Lung (tissue), 12 donors: ENCODE measurements around the gene GPR142. TPM values are rescaled to one million over a fixed set of nuclear protein-coding genes. Genes with fewer than 3 reads are reported as not detected.
A peak's percentile ranks its signal among the peaks of the same experiment; 100 is the strongest.

ENCODE experiments used
- ATAC-seq: fragments of 200-7000 bp; cut with Tn5 transposase; one replicate; pipeline ENCODE4 v1.9.1; 2020; ENCODE audit warnings: moderate number of reproducible peaks; ENCODE audit not compliant: insufficient read depth, low FRiP score
- DNase-seq, 3 donors: peaks; one replicate each; pipeline ENCODE4 v3.0.0-alpha.2; 2013 to 2017
- H3K27ac ChIP-seq, 2 donors: one replicate each; pipeline ENCODE4 v1.5.1; 2013; ENCODE audit warnings: mild to moderate bottlenecking in 2 of 2, moderate library complexity in 2 of 2, control low read depth in 1 of 2, inconsistent platforms in 1 of 2, low read depth in 1 of 2, low read length in 1 of 2
- H3K27me3 ChIP-seq, 3 donors: one replicate each; pipeline ENCODE4 v1.5.1; 2013; ENCODE audit warnings: low read length in 2 of 3; ENCODE audit not compliant: control insufficient read depth in 3 of 3, insufficient read depth in 3 of 3
- H3K36me3 ChIP-seq, 4 donors: one replicate each; pipeline ENCODE4 v1.5.1; 2013; ENCODE audit warnings: low read length in 4 of 4, mild to moderate bottlenecking in 1 of 4, moderate library complexity in 1 of 4; ENCODE audit not compliant: control insufficient read depth in 4 of 4, insufficient read depth in 4 of 4
- H3K4me1 ChIP-seq, 5 donors: one replicate each; pipeline ENCODE4 v1.5.1; 2013; ENCODE audit warnings: low read length in 5 of 5, mild to moderate bottlenecking in 2 of 5, moderate library complexity in 1 of 5; ENCODE audit not compliant: control insufficient read depth in 5 of 5, insufficient read depth in 5 of 5
- H3K4me3 ChIP-seq: one replicate; pipeline ENCODE4 v1.5.1; 2013; ENCODE audit warnings: mild to moderate bottlenecking, control low read depth, moderate library complexity
- H3K9ac ChIP-seq, 2 donors: one replicate each; pipeline ENCODE4 v1.5.1; 2013; ENCODE audit warnings: low read length in 2 of 2, control low read depth in 1 of 2; ENCODE audit not compliant: insufficient read depth in 1 of 2
- H3K9me3 ChIP-seq, 4 donors: one replicate each; pipeline ENCODE4 v1.5.1; 2013; ENCODE audit warnings: low read length in 3 of 4, mild to moderate bottlenecking in 1 of 4, moderate library complexity in 1 of 4; ENCODE audit not compliant: control insufficient read depth in 4 of 4, insufficient read depth in 3 of 4
- CTCF ChIP-seq: IDR thresholded peaks from 2 replicates; pipeline ENCODE4 v1.5.1; 2012; ENCODE audit warnings: mild to moderate bottlenecking; ENCODE audit errors: control extremely low read depth, extremely low read depth
- WGBS, 2 donors: extraction: QIAGEN DNeasy Blood & Tissue Kit; methylation state at CpG; one replicate each; pipeline ENCODE4 v1.1.7; 2013; 5-methylcytosine and 5-hydroxymethylcytosine counted together
- polyA plus RNA-seq, 2 donors: library from polyadenylated mRNA; stranded (reverse); fragments of 200-250 nt; gene quantifications; one replicate each; pipeline ENCODE4 v1.2.1, GENCODE V29; 2013
- total RNA-seq, 2 donors: library from RNA; depleted of rRNA in 1 of 2; stranded (reverse); fragments of >200 nt in 1 of 2; gene quantifications; one replicate each; pipeline ENCODE4 v1.2.1, GENCODE V29; 2014 to 2021
- donor health status: control.
- donor health status: control.
- donor health status: Bipolar disorder and iron deficiency.
- donor health status: healthy.
- donor health status: DM: yes; HTN: yes; CAD: no.

Gene GPR142
- total and polyA plus RNA-seq, 4 donors = 0.03 TPM; not detected in 3

GRCh38 chr17:74339537-74340195 is 27.6 kb upstream of the GPR142 start:
- WGBS, 2 donors = 80 to 90% methylated on average over 19 of the region's 19 CpGs
- no peak for DNase-seq
- TF ChIP-seq CTCF = no peak
- Histone ChIP-seq H3K27ac (no peak overlapping the region), H3K9ac (no peak overlapping the region), H3K27me3 (no peaks in the 10 kb centered on the region), H3K4me1 (peaks cover 0 to 7% (median 0%) of the 10 kb centered on the region in 5 donors), H3K36me3 (no peaks in the 10 kb centered on the region), H3K9me3 (no peaks in the 10 kb centered on the region), H3K4me3 (no peak overlapping the region)
- ATAC-seq = no peak

GRCh38 chr17:74340470-74341023 is 26.8 kb upstream of the GPR142 start:
- DNase-seq (peak in 2 of 3 donors; percentile 38 to 51), ATAC-seq (no peak)
- H3K27me3 ChIP-seq = no peaks in the 10 kb centered on the region
- peaks cover 0 to 7% (median 0%) of the 10 kb centered on the region in 5 donors for H3K4me1 ChIP-seq
- WGBS, 2 donors = 68 to 79% methylated on average over 13 of the region's 13 CpGs
- H3K9me3 ChIP-seq = no peaks in the 10 kb centered on the region
- no peak overlapping the region for H3K4me3 ChIP-seq
- no peak overlapping the region for H3K9ac ChIP-seq
- no peaks in the 10 kb centered on the region for H3K36me3 ChIP-seq
- H3K27ac ChIP-seq = no peak overlapping the region
- no peak for TF ChIP-seq CTCF

GRCh38 chr17:74342224-74342623 is 25.1 kb upstream of the GPR142 start:
- no peaks in the 10 kb centered on the region for H3K27me3 ChIP-seq
- no peaks in the 10 kb centered on the region for H3K9me3 ChIP-seq
- peaks cover 0 to 7% (median 0%) of the 10 kb centered on the region in 5 donors for H3K4me1 ChIP-seq
- no peak overlapping the region for H3K4me3 ChIP-seq
- ATAC-seq (no peak), DNase-seq (no peak)
- WGBS, 2 donors = 80 to 88% methylated on average over 10 of the region's 10 CpGs
- H3K27ac ChIP-seq = no peak overlapping the region
- H3K9ac ChIP-seq = no peak overlapping the region
- no peaks in the 10 kb centered on the region for H3K36me3 ChIP-seq
- no peak for TF ChIP-seq CTCF

GRCh38 chr17:74343121-74343520 is 24.2 kb upstream of the GPR142 start:
- no peaks in the 10 kb centered on the region for H3K36me3 ChIP-seq
- ATAC-seq (no peak), DNase-seq (no peak)
- no peak for TF ChIP-seq CTCF
- WGBS, 2 donors = 79 to 95% methylated on average over 8 of the region's 8 CpGs
- H3K27ac ChIP-seq = no peak overlapping the region
- H3K4me1 ChIP-seq = peaks cover 0 to 7% (median 0%) of the 10 kb centered on the region in 5 donors
- H3K9ac ChIP-seq = no peak overlapping the region
- peaks cover 0 to 3% (median 0%) of the 10 kb centered on the region in 3 donors for H3K27me3 ChIP-seq
- H3K9me3 ChIP-seq = no peaks in the 10 kb centered on the region
- H3K4me3 ChIP-seq = no peak overlapping the region
